GM23338 (cell line): ENCODE data around the gene SARNP. TPM values are rescaled to one million over a fixed set of nuclear protein-coding genes. Genes with fewer than 3 reads are reported as not detected.

Experiments
- ATAC-seq: fragments of 200-7000 bp; cut with Tn5 transposase; 3 replicates; pipeline ENCODE4 v1.9.1; 2020
- DNase-seq: peaks from one replicate; pipeline ENCODE4 v3.0.0-alpha.2; 2015; ENCODE audit warnings: low spot score
- H2AFZ ChIP-seq: fragments of 200-600 bp; sonication (generic); 2 replicates; pipeline ENCODE4 v1.8.0; 2016; ENCODE audit warnings: antibody characterized with exemption, mild to moderate bottlenecking, moderate library complexity
- H3F3A ChIP-seq: fragments of 200-600 bp; sonication (generic); replicated peaks from 2 replicates; pipeline ENCODE4 v1.8.0; 2017; ENCODE audit warnings: antibody characterized with exemption, mixed run types, low read depth
- H3K27ac ChIP-seq: fragments of 200-600 bp; sonication (generic); 2 replicates; pipeline ENCODE4 v1.6.1; 2016; ENCODE audit warnings: low read depth
- H3K27me3 ChIP-seq: fragments of 200-600 bp; sonication (generic); 2 replicates; pipeline ENCODE4 v1.8.0; 2016; ENCODE audit warnings: mild to moderate bottlenecking, mixed run types, moderate library complexity; ENCODE audit not compliant: insufficient read depth
- H3K36me3 ChIP-seq: fragments of 200-600 bp; sonication (generic); 2 replicates; pipeline ENCODE4 v1.8.0; 2016; ENCODE audit warnings: mild to moderate bottlenecking; ENCODE audit not compliant: insufficient read depth
- H3K4me1 ChIP-seq: fragments of 200-600 bp; sonication (generic); 2 replicates; pipeline ENCODE4 v1.8.0; 2016; ENCODE audit warnings: mild to moderate bottlenecking, moderate library complexity; ENCODE audit not compliant: insufficient read depth
- H3K4me2 ChIP-seq: fragments of 200-600 bp; sonication (generic); 2 replicates; pipeline ENCODE4 v1.7.1; 2017; ENCODE audit warnings: mixed run types
- H3K4me3 ChIP-seq: fragments of 200-600 bp; sonication (generic); 2 replicates; pipeline ENCODE4 v1.6.1; 2016; ENCODE audit warnings: mixed run types
- H3K79me2 ChIP-seq: fragments of 200-600 bp; sonication (generic); replicated peaks from 2 replicates; pipeline ENCODE4 v1.8.0; 2017; ENCODE audit warnings: mild to moderate bottlenecking; ENCODE audit not compliant: insufficient read depth
- H3K9me2 ChIP-seq: fragments of 200-600 bp; sonication (generic); 2 replicates; pipeline ENCODE4 v1.8.0; 2017; ENCODE audit not compliant: insufficient read depth
- H4K20me1 ChIP-seq: fragments of 200-600 bp; sonication (generic); replicated peaks from 2 replicates; pipeline ENCODE4 v1.8.0; 2017; ENCODE audit warnings: mild to moderate bottlenecking; ENCODE audit not compliant: insufficient read depth
- H3K27ac Mint-ChIP-seq: 2 replicates; pipeline ENCODE4 v1.8.0; 2020; ENCODE audit warnings: inconsistent platforms, mild to moderate bottlenecking, moderate library complexity, mixed read lengths
- H3K27me3 Mint-ChIP-seq: 3 replicates; pipeline ENCODE4 v1.8.0; 2022; ENCODE audit warnings: low read depth, mild to moderate bottlenecking, moderate library complexity, mixed read lengths, inconsistent platforms; ENCODE audit not compliant: insufficient read depth, poor library complexity
- H3K36me3 Mint-ChIP-seq: 3 replicates; pipeline ENCODE4 v1.8.0; 2021; ENCODE audit warnings: low read depth, mild to moderate bottlenecking, inconsistent platforms, moderate library complexity, mixed read lengths
- H3K4me1 Mint-ChIP-seq: 3 replicates; pipeline ENCODE4 v1.8.0; 2020; ENCODE audit warnings: mild to moderate bottlenecking, inconsistent platforms, mixed read lengths
- H3K4me3 Mint-ChIP-seq: 3 replicates; pipeline ENCODE4 v1.8.0; 2021; ENCODE audit warnings: moderate library complexity, mild to moderate bottlenecking, inconsistent platforms, mixed read lengths
- H3K9me3 Mint-ChIP-seq: 3 replicates; pipeline ENCODE4 v1.8.0; 2020; ENCODE audit warnings: moderate library complexity, mild to moderate bottlenecking, inconsistent platforms, mixed read lengths
- CTCF ChIP-seq, 2 experiments: fragments of 200-600 bp in 1 of 2; sonication (generic) in 1 of 2; conservative IDR thresholded peaks; 2 replicates each; pipeline versions ENCODE4 v1.5.1 to v1.6.1; 2016 to 2017; ENCODE audit warnings: antibody characterized with exemption in 2 of 2, low read depth in 2 of 2, mild to moderate bottlenecking in 2 of 2, moderate library complexity in 1 of 2
- POLR2AphosphoS5 ChIP-seq: IDR thresholded peaks from 2 replicates; pipeline ENCODE4 v1.6.1; 2016; ENCODE audit warnings: antibody characterized with exemption, low read depth
- ZNF331 ChIP-seq: fragments of 250-450 bp; sonication (Bioruptor Pico); IDR thresholded peaks from 2 replicates; pipeline ENCODE4 v1.5.0; 2020; ENCODE audit warnings: low read depth, mild to moderate bottlenecking, moderate library complexity
- polyA plus RNA-seq: library from polyadenylated mRNA; unstranded; fragments of >200 nt; fragmentation: Nextera tagmentation; extraction: Ambion mirVana; gene quantifications from 2 replicates; pipeline ENCODE4 v1.2.1, GENCODE V29; 2016
- total RNA-seq: library from RNA; depleted of rRNA; stranded (reverse); fragments of >200 nt; shearing (Covaris generic); gene quantifications from 2 replicates; pipeline ENCODE4 v1.2.3, GENCODE V29; 2014
- TF ChIP-seq, protein P1 (sequence below): fragments of 250-450 bp; sonication (Bioruptor Pico); IDR thresholded peaks from 2 replicates; pipeline ENCODE4 v1.5.0; 2020; ENCODE audit warnings: mild to moderate bottlenecking, moderate library complexity

The SARNP gene
- total and polyA plus RNA-seq, 2 experiments from 2014 or later = 96.0 to 313 TPM

DNA sequence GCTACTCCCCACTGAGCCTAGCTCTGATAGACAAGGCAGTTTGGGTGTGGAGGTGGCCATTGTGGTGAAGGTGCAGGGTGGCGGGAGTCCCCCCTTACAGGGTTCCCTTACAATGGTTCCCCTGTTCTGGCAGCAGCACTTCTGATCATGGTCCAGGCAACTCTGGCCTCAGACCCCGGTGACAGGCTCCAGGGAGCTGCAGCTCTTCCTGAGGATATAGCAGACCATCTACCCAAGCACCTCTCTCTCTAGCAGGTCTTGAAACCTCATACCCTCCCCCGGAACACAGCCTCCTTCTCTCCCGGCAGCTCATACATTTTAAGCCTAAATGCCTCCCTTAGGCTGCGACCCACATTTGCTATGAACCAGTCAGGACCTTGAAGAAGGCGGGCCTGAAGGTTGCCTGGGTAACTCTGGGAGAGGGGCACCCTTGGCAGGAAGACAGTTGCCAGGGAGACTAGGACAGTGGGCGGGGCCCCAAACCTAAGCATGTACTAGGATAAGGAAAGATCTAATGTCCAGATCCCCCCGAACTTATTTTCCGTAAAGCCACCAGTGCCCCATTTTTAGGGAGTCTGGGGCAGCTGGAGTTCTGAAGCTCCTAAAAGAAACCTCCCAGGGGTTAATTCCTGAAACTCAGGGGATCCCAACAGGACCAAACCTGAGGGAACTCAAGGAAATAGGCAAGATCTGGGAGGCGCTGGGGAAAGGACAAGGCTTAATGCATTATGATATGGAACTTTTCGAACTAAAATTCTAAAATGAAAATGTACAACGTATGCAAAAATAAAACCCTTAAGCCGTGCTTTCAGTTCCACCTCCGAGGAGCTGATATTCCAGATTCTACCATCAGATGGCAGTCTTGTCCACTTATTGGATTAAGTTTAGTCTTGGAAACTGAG lies 79.2 kb downstream of the SARNP start:
- peaks cover 6% of the 10 kb centered on the region; the same call in 1 of the 2 replicates for H3K4me1 ChIP-seq
- Mint-ChIP-seq H3K4me3 (peak overlapping the region; percentile 83), H3K36me3 (no peaks in the 10 kb centered on the region), H3K27ac (peak overlapping the region; percentile 96), H3K27me3 (peaks cover 15% of the 10 kb centered on the region), H3K9me3 (no peaks in the 10 kb centered on the region; the same call in 2 of the 3 replicates), H3K4me1 (peaks cover 28% of the 10 kb centered on the region)
- H4K20me1 ChIP-seq = no peaks in the 10 kb centered on the region
- DNase-seq (peak; percentile 98), ATAC-seq (peak; percentile 79)
- TF ChIP-seq CTCF (conservative IDR thresholded peaks at IDR 0.05; ENCODE audit: low read depth in 2 of 2) (peak; percentile 86 to 98), ZNF331 (CRISPR knock-in tag) (no peak), POLR2AphosphoS5 (peak; percentile 54)
- TF ChIP-seq, protein P1, sequence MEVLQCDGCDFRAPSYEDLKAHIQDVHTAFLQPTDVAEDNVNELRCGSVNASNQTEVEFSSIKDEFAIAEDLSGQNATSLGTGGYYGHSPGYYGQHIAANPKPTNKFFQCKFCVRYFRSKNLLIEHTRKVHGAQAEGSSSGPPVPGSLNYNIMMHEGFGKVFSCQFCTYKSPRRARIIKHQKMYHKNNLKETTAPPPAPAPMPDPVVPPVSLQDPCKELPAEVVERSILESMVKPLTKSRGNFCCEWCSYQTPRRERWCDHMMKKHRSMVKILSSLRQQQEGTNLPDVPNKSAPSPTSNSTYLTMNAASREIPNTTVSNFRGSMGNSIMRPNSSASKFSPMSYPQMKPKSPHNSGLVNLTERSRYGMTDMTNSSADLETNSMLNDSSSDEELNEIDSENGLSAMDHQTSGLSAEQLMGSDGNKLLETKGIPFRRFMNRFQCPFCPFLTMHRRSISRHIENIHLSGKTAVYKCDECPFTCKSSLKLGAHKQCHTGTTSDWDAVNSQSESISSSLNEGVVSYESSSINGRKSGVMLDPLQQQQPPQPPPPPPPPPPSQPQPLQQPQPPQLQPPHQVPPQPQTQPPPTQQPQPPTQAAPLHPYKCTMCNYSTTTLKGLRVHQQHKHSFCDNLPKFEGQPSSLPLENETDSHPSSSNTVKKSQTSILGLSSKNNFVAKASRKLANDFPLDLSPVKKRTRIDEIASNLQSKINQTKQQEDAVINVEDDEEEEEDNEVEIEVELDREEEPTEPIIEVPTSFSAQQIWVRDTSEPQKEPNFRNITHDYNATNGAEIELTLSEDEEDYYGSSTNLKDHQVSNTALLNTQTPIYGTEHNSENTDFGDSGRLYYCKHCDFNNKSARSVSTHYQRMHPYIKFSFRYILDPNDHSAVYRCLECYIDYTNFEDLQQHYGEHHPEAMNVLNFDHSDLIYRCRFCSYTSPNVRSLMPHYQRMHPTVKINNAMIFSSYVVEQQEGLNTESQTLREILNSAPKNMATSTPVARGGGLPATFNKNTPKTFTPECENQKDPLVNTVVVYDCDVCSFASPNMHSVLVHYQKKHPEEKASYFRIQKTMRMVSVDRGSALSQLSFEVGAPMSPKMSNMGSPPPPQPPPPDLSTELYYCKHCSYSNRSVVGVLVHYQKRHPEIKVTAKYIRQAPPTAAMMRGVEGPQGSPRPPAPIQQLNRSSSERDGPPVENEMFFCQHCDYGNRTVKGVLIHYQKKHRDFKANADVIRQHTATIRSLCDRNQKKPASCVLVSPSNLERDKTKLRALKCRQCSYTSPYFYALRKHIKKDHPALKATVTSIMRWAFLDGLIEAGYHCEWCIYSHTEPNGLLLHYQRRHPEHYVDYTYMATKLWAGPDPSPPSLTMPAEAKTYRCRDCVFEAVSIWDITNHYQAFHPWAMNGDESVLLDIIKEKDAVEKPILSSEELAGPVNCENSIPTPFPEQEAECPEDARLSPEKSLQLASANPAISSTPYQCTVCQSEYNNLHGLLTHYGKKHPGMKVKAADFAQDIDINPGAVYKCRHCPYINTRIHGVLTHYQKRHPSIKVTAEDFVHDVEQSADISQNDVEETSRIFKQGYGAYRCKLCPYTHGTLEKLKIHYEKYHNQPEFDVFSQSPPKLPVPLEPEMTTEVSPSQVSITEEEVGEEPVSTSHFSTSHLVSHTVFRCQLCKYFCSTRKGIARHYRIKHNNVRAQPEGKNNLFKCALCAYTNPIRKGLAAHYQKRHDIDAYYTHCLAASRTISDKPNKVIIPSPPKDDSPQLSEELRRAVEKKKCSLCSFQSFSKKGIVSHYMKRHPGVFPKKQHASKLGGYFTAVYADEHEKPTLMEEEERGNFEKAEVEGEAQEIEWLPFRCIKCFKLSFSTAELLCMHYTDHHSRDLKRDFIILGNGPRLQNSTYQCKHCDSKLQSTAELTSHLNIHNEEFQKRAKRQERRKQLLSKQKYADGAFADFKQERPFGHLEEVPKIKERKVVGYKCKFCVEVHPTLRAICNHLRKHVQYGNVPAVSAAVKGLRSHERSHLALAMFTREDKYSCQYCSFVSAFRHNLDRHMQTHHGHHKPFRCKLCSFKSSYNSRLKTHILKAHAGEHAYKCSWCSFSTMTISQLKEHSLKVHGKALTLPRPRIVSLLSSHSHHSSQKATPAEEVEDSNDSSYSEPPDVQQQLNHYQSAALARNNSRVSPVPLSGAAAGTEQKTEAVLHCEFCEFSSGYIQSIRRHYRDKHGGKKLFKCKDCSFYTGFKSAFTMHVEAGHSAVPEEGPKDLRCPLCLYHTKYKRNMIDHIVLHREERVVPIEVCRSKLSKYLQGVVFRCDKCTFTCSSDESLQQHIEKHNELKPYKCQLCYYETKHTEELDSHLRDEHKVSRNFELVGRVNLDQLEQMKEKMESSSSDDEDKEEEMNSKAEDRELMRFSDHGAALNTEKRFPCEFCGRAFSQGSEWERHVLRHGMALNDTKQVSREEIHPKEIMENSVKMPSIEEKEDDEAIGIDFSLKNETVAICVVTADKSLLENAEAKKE = no peak
- H3K36me3 ChIP-seq = no peaks in the 10 kb centered on the region
- no peaks in the 10 kb centered on the region for H3K79me2 ChIP-seq
- H3K27ac ChIP-seq = peak overlapping the region; percentile 89
- H3F3A ChIP-seq = no peaks in the 10 kb centered on the region
- peak overlapping the region; percentile 99 for H2AFZ ChIP-seq
- peak overlapping the region; percentile 90 for H3K4me2 ChIP-seq
- H3K4me3 ChIP-seq = peak overlapping the region; percentile 61
- no peaks in the 10 kb centered on the region for H3K9me2 ChIP-seq
- H3K27me3 ChIP-seq = no peaks in the 10 kb centered on the region
